Bronchial epithelial cell (primary cell): Measurements from ENCODE around the gene ZNF318. TPM values are rescaled to one million over a fixed set of nuclear protein-coding genes. Genes with fewer than 3 reads are reported as not detected.
"Not testable (repeated sequence)": the region's sequence is repeated elsewhere in the genome, so short reads cannot be mapped to it uniquely, and the experiment has no call there.

Experiments used
- DNase-seq: peaks from one replicate; pipeline ENCODE4 v3.0.0-alpha.2; 2010; ENCODE audit warnings: low read depth
- FAIRE-seq: peaks from 2 replicates; lab custom pipeline; 2011; peaks lifted over from hg19 to GRCh38; lab: Jason Lieb, UNC
- H3K27me3 ChIP-seq: 2 replicates; pipeline ENCODE4 v1.5.1; 2011; ENCODE audit warnings: low read length; ENCODE audit not compliant: control insufficient read depth, insufficient read depth
- H3K36me3 ChIP-seq: 2 replicates; pipeline ENCODE4 v1.5.1; 2011; ENCODE audit warnings: low read length; ENCODE audit not compliant: control insufficient read depth, insufficient read depth
- H3K4me3 ChIP-seq: 2 replicates; pipeline ENCODE4 v1.5.1; 2011; ENCODE audit warnings: mild to moderate bottlenecking, low read depth, low read length, control low read depth
- CTCF ChIP-seq: IDR thresholded peaks from 2 replicates; pipeline ENCODE4 v1.5.1; 2011; ENCODE audit warnings: mild to moderate bottlenecking, moderate library complexity, low read length, control low read depth, inconsistent platforms; ENCODE audit not compliant: insufficient read depth, severe bottlenecking
- total RNA-seq: library from RNA; depleted of rRNA; stranded (reverse); fragments of >200 nt; gene quantifications from 2 replicates; pipeline ENCODE4 v1.2.1, GENCODE V29; 2014

The ZNF318 gene
- 1.8 and 2.1 TPM in 2 replicates for total RNA-seq

GRCh38 chr6:43369174-43370002, at the start of gene ZNF318:
ZNF318 (minus strand) TSS chr6:43369647; CDS start chr6:43369365, 282 bp downstream.
- Histone ChIP-seq H3K27me3 (no peaks in the 10 kb centered on the region), H3K4me3 (peak within 1 kb of the TSS; percentile 58), H3K36me3 (peaks cover 1% of the 10 kb centered on the region)
- no peak for FAIRE-seq
- TF ChIP-seq CTCF, result no peak
- peak; percentile 87 for DNase-seq

- Histone ChIP-seq H3K27me3 (peaks cover 2% of the 10 kb centered on the region), H3K36me3 (no peaks in the 10 kb centered on the region), H3K4me3 (no peak overlapping the region)
- DNase-seq, result no peak
- FAIRE-seq, result no peak
- no peak for TF ChIP-seq CTCF
Observed at GRCh38 chr6:43416935-43417334, 47.5 kb upstream of the ZNF318 start.

GRCh38 chr6:43415275-43415674, 45.8 kb upstream of the ZNF318 start:
- not testable (repeated sequence) for FAIRE-seq, H3K4me3 ChIP-seq, H3K27me3 ChIP-seq, DNase-seq, H3K36me3 ChIP-seq

- H3K36me3 ChIP-seq, result no peaks in the 10 kb centered on the region
- H3K4me3 ChIP-seq, result no peak overlapping the region
- DNase-seq (no peak), FAIRE-seq (no peak)
- H3K27me3 ChIP-seq, result peaks cover 2% of the 10 kb centered on the region
- no peak for TF ChIP-seq CTCF
Observed at GRCh38 chr6:43413002-43413401, 43.6 kb upstream of the ZNF318 start.

GRCh38 chr6:43412541-43412940, 43.1 kb upstream of the ZNF318 start:
- FAIRE-seq (no peak), DNase-seq (no peak)
- H3K4me3 ChIP-seq, result no peak overlapping the region
- no peaks in the 10 kb centered on the region for H3K36me3 ChIP-seq
- no peak for TF ChIP-seq CTCF
- peaks cover 2% of the 10 kb centered on the region for H3K27me3 ChIP-seq

- not testable (repeated sequence) for H3K36me3 ChIP-seq, FAIRE-seq, H3K27me3 ChIP-seq, H3K4me3 ChIP-seq, DNase-seq
Observed at GRCh38 chr6:43410776-43411175, 41.3 kb upstream of the ZNF318 start.

- DNase-seq (no peak), FAIRE-seq (no peak)
- Histone ChIP-seq H3K4me3 (no peak overlapping the region), H3K27me3 (no peaks in the 10 kb centered on the region), H3K36me3 (no peaks in the 10 kb centered on the region)
- TF ChIP-seq CTCF, result no peak
Observed at GRCh38 chr6:43408259-43408658, 38.8 kb upstream of the ZNF318 start.
